ENCODE results near the gene RAP1B.
A peak's percentile ranks its signal among the peaks of the same experiment; 100 is the strongest.
"Not testable (repeated sequence)": the region's sequence is repeated elsewhere in the genome, so short reads cannot be mapped to it uniquely, and the experiment has no call there.

Gene RAP1B

GRCh38 chr12:68675101-68675842, 64.6 kb downstream of the RAP1B start:
- DNase-seq, result no peak
- intact Hi-C loops (cut with DNase I), result no loop called here

GRCh38 chr12:68676854-68677253, 66.2 kb downstream of the RAP1B start:
- intact Hi-C loops (cut with DNase I); DNase-seq: not testable (repeated sequence)

GRCh38 chr12:68686262-68686594, 75.5 kb downstream of the RAP1B start:
- intact Hi-C loops (cut with DNase I), result loop anchor here (5.0 kb wide), 2 partner anchors 61 to 74 kb away; partner anchors contain the start of genes RAP1B and SLC35E3
- no peak for DNase-seq

- intact Hi-C loops (cut with DNase I), result loop anchor here (5.0 kb wide), 2 partner anchors 60 to 75 kb away; partner anchors contain the start of genes RAP1B and SLC35E3
- peak; percentile 88 to 99 (median 96) for DNase-seq
Observed at GRCh38 chr12:68686595-68687521, 76.2 kb downstream of the RAP1B start, which contains the start of gene NUP107. Gene NUP107, plus strand, starts transcription at chr12:68686978. Its CDS starts 88 bp downstream, at chr12:68687066.

- intact Hi-C loops (cut with DNase I), result no loop called here
- DNase-seq, result no peak
Observed at GRCh38 chr12:68695454-68695853, 84.8 kb downstream of the RAP1B start.

- no peak for DNase-seq
- intact Hi-C loops (cut with DNase I), result no loop called here
Observed at GRCh38 chr12:68699486-68699885, 88.8 kb downstream of the RAP1B start.
